NCI-H460 (cell line): Measurements from ENCODE around the gene CRYGC. TPM values are rescaled to one million over a fixed set of nuclear protein-coding genes. Genes with fewer than 3 reads are reported as not detected.
"Not testable (repeated sequence)": the region's sequence is repeated elsewhere in the genome, so short reads cannot be mapped to it uniquely, and the experiment has no call there.

Source experiments
- DNase-seq: peaks from one replicate; pipeline ENCODE4 v3.0.0-alpha.2; 2016; ENCODE audit warnings: low read depth; ENCODE audit errors: extremely low read depth
- total RNA-seq: library from RNA; depleted of rRNA; stranded (reverse); fragments of >200 nt; shearing (Covaris generic); gene quantifications from 2 replicates; pipeline ENCODE4 v1.2.3, GENCODE V29; 2014

The CRYGC gene
- total RNA-seq, 1 experiment from 2014 or later: not detected

DNA sequence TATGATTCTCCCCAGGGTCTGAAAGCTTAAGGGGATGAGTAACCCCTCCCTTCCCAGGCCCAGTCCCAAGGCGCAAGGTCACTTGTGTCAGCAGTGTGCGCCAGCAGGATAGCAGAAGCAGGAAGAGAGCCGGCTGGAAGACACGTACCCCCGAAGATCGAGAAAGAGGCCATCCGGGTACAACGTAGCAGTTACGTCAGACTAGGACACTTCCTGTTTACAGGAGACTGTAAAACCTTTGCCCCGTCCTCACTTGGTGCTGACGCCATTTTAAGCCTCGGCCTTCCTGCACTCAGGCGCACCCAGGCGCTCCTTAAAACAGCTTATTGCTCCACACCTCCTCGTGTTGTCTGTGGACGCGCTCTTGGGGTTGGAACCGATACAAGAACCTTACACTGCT is 9.8 kb upstream of the CRYGC start:
- DNase-seq: no peak

- DNase-seq: not testable (repeated sequence)
Measured at GRCh38 chr2:208138334-208138733, 8.7 kb upstream of the CRYGC start.

DNA sequence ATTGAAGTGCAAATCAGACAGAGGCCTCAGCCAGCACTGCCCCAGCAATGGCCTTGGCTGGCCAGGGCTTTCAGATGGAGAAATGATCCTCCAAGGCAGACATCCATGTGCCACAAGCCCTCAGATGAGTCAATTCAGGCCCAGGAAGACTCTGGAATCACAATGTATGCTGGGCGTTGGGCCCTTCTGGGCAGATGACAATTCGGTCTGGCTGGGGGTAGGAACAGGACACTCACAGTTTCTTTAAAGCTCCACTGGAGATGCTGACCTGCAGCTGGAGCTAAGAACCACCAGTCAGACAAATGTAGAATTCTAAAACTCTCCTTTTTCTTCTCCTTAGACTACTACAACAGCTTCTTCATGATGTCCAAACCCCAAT is 7.1 kb upstream of the CRYGC start:
- no peak for DNase-seq

DNA sequence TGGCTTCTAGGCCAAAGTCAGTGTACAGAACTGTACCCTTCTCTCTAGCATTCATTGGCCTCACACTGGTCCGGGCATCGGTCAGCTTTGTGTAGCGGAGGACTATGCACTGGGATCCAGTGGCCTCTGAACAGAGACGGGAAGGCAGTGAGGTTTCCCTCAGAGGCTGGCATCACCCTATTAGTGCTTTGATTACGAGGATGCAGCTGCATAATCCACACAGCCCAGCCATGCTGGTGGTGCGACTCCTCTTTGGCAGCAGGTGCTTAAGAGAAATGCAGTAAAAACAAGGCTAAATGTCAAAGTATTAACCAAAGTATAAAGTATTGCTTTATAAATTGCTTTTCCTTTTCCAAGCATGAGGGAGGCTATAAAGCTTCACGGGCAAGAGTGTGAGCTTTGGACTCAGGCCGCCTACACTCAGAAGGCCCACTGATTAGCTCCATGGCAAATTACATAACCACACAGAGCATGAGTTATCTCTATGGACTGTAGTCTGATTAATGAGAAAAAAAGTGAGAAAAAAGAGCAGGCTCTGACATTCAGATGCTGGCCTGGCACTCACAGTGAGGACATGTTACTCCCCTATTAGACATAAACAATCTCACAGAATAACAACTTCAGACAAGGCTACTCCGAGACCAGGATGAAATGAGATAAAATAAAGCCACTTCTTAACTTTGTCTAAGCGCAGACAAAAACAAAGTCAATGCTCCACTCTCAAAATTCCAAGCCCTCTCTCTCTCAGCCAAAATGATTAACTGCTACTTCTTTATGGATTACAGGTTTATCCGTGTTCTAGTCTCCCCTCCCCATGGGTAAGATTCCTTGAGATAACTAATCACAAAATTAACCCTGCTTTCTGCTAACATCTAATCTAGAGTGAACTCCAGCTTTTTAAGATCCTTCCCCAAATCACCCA is 6.4 kb upstream of the CRYGC start:
- no peak for DNase-seq

- no peak for DNase-seq
Measured at GRCh38 chr2:208134928-208135586, 5.4 kb upstream of the CRYGC start.

DNA sequence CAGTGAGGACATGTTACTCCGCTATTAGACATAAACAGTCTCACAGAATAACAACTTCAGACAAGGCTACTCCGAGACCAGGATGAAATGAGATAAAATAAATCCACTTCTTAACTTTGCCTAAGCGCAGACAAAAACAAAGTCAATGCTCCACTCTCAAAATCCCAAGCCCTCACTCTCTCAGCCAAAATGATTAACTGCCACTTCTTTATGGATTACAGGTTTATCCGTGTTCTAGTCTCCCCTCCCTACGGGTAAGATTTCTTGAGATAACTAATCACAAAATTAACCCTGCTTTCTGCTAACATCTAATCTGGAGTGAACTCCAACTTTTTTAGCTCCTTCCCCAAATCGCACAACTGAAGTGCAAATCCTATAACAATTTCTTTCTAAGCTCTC is 1.1 kb upstream of the CRYGC start:
- no peak for DNase-seq

GRCh38 chr2:208128136-208128535 is 1.5 kb downstream of the CRYGC start:
- DNase-seq: no peak

DNA sequence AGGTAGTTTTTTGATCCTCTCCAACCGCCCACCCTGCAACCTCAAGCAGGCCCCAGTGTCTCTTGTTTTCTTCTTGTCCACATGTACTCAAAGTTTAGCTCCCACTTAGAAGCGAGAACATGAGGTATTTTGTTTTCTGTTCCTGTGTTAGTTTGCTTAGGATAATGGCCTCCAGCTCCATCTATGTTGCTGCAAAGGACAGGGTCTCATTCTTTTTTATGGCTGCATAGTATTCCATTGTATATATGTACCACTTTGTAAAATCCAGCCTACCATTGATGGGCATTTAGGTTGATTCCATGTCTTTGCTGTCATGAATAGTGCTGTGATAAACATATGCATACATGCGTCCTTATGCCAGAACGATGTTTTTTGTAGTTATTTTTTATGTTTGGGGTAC is 2.5 kb downstream of the CRYGC start:
- DNase-seq: no peak

DNA sequence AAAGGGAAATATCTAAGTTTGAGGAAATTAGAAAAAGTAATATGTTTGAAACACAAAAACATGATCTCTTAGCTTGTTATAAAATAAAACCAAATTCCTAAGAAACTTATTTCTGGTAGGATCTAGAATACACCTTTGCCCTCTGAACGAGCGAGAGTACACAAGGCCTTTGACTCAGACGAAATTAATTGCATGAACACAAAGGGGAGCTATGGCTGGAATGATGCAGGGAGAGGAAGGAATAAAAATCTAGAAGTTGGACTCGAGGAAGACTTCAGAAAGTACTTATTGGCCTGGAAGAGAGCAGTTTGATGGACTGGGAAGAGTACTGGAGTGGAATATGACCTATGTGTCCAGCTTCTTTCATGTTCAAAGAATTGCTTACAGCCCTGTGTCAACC is 4.4 kb downstream of the CRYGC start:
- DNase-seq: no peak

- not testable (repeated sequence) for DNase-seq
Measured at GRCh38 chr2:208124013-208124715, 5.5 kb downstream of the CRYGC start, which contains the start of gene CRYGD. Gene CRYGD, minus strand, starts transcription at chr2:208124524. Its CDS starts 51 bp downstream, at chr2:208124473.

- no peak for DNase-seq
Measured at GRCh38 chr2:208122248-208122647, 7.4 kb downstream of the CRYGC start.

DNA sequence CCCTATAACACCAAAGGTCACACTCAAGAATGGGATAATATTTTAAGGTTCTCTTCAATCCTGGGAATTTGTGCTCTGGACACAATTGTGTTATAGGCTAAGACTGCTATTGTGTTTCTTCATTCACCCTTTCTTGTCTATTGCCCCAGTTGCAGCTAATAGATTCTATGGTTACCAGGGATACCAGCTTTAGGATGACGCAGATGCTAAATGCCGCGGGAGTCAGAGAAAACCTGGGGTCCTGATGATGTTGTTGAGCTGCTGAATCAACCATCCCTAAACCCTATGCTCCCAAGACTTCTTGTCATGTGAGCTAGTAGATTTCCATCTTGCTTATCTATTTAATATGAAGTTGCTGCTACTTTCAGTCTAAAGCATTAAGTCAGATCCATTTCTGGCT is 10.7 kb downstream of the CRYGC start:
- DNase-seq: no peak

DNA sequence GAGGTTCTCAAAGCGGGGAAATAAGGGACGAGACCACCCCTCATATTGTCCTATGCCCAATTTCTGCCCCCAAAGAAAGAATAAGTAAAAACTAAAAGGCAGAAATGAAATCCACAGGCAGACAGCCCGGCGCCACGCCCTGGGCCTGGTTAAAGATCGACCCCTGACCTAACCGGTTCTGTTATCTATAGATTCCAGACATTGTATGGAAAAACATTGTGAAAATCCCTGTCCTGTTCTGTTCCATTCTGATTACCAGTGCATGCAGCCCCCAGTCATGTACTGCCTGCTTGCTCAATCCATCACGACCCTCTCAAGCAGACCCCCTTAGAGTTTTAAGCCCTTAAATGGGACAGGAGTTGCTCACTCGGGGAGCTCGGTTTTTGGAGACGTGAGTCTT is 12.2 kb downstream of the CRYGC start:
- DNase-seq: not testable (repeated sequence)

GRCh38 chr2:208112969-208113368 is 16.7 kb downstream of the CRYGC start:
- DNase-seq: no peak

DNA sequence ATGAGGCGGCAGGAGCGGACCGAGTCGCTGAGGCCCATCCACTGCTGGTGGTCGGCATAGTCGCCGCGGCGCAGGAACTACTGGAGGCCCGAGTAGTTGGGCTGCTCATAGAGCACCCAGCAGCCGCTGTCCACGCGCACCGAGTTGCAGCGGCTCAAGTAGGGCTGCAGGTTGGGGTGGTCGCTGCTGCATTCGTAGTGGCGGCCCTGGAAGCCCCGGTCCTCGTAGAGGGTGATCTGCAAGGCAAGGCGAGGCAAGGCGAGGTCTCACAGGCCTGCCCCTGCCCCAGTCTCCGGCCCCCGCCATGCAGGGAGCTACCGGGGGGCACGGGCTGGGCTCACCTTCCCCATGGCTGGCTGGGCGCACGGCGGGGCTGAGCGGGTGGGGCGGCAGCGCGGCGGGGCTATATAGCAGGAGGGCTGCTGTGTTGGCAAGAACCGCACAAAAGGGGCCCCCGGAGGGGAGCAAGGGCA is 17.3 kb downstream of the CRYGC start:
- DNase-seq: not testable (repeated sequence)

GRCh38 chr2:208103616-208104015 is 26.0 kb downstream of the CRYGC start:
- no peak for DNase-seq

GRCh38 chr2:208101716-208102631 is 27.7 kb downstream of the CRYGC start:
- DNase-seq: peak; percentile 27

DNA sequence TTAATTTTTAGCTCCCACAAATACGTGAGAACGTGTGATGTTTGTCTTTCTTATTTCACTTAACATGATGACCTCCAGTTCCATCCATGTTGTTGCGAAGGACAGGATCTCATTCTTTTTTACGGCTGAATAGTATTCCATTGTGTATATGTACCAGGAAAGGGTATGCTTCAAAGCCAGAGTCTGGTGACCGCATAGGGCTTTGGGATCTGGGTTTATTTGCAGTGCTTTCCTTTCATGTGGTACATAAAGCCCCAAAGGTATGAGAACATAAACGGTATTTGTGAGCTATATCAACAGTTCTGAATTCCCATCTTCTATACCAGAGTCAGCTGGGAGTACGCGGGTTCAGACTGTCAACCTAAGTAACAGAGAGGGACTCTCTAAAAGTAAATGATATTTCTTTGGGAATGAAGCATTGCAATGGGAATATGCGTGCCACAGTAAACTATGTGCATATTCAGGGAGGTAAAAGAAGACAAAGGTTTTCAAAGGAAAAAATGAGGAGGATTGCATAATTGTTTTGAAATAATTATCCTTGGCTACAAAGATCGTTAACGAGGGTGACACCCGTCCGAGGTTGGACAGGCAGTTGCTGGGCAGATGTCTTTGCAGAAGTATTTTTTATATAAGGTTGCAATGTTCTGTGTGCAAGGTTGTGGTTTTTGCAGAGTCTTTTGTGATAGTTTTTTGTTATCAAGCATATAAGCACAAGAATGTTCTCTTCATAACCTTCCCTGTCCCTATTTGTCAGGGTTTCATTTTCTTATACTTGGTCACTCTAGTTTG is 29.8 kb downstream of the CRYGC start:
- no peak for DNase-seq

- not testable (repeated sequence) for DNase-seq
Measured at GRCh38 chr2:208098701-208099100, 30.9 kb downstream of the CRYGC start.
